ENCODE measurements around the gene PACS2.

DNA sequence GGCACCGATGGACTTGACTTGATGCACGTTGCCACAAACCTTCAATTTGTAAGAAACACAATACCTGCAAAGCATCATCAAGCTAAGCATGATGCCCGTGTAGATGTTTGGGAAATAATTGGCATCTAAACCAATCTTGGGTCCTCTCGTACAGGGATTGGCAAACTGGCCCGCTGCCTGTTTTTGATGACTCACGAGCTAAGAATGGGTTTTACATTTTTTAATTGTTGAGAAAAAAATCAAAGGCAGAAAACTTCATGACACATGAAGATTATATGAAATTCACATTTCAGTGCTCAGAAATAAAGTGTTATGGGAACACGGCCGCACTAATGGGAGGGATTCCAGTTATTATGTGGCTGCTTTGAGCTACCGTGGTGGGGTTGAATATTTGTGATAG is 116.0 kb downstream of the PACS2 start:
- TF ChIP-seq EZH2 (IDR thresholded peaks at IDR 0.05; ENCODE audit: low read length, unreplicated experiment) (no peak), EZH2phosphoT487 (IDR thresholded peaks at IDR 0.05; ENCODE audit: borderline replicate concordance, low read length) (no peak)
- TF ChIP-seq, protein P1, sequence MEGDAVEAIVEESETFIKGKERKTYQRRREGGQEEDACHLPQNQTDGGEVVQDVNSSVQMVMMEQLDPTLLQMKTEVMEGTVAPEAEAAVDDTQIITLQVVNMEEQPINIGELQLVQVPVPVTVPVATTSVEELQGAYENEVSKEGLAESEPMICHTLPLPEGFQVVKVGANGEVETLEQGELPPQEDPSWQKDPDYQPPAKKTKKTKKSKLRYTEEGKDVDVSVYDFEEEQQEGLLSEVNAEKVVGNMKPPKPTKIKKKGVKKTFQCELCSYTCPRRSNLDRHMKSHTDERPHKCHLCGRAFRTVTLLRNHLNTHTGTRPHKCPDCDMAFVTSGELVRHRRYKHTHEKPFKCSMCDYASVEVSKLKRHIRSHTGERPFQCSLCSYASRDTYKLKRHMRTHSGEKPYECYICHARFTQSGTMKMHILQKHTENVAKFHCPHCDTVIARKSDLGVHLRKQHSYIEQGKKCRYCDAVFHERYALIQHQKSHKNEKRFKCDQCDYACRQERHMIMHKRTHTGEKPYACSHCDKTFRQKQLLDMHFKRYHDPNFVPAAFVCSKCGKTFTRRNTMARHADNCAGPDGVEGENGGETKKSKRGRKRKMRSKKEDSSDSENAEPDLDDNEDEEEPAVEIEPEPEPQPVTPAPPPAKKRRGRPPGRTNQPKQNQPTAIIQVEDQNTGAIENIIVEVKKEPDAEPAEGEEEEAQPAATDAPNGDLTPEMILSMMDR (conservative IDR thresholded peaks at IDR 0.05; ENCODE audit: low read depth, low read length), result no peak
